SK-N-SH treated with all-trans-retinoic acid at 6 μM for 48 hours (cell line): ENCODE results near the gene RSPH9.

Source experiments
- ZFP3 ChIP-seq: fragments of 250-450 bp; sonication (Bioruptor Pico); IDR thresholded peaks from 2 replicates; pipeline ENCODE4 v1.5.0; 2020; ENCODE audit warnings: mild to moderate bottlenecking, moderate library complexity
- ZFP30 ChIP-seq: fragments of 450-650 bp; formaldehyde crosslinking; IDR thresholded peaks from 2 replicates; pipeline ENCODE4 v1.5.0; 2022; ENCODE audit warnings: mild to moderate bottlenecking, moderate library complexity

DNA sequence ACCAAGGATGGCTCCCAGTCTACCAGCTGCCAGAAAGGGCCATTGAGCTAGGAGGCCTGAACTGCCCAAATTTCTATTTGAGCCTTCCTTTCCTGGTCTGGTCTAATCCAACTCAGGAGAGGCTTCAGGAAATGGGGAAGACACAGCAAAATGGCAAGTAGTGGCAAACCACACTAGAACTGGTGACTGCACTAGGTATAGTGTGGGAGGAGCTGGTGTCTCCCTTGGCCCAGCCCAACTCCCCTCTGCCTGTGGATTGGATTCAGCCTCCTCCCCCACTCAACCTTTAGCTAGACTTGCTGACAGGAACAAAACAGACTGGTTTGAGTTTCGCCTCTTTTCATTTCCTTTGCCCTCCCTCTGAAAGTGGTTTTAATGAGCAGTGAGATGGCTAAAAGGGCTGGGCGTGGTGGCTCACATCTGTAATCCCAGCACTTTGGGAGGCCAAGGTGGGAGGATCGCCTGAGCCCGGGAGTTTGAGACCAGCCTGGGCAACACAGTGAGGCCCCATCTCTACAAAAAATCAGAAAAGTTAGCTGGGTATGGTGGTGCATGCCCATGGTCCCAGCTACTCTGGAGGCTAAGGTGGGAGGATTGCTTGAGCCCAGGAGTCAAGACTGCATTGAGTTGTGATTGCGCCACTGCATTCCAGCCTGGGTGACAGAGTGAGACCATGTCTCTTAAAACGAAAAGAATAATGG is 25.2 kb downstream of the RSPH9 start:
- no peak for TF ChIP-seq ZFP3
- no peak for TF ChIP-seq ZFP30 (CRISPR knock-in tag)
